ENCODE results near the gene DDX25.

DNA sequence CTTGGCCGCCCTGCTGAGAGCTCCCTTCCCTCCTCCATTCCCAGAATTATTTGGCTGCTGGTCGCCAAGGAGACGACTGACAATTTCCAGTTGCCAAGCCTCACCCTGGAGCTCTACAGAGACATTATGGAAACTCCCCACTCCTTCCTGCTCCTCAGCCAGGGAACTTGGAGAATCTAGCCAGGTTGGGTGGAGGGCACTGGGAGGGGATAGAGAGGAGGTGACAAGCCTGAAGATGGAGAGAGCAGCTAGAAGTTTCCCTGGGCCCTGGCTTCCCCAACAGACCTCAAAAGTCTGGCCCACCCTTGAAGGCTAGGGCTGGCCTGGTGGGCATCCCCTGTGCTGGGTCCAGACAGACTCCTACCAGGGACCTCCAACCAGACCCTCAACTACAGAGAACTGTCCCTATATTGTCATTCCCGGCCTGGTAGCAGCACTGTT lies 34.8 kb downstream of the DDX25 start:
- TF ChIP-seq, protein P1, sequence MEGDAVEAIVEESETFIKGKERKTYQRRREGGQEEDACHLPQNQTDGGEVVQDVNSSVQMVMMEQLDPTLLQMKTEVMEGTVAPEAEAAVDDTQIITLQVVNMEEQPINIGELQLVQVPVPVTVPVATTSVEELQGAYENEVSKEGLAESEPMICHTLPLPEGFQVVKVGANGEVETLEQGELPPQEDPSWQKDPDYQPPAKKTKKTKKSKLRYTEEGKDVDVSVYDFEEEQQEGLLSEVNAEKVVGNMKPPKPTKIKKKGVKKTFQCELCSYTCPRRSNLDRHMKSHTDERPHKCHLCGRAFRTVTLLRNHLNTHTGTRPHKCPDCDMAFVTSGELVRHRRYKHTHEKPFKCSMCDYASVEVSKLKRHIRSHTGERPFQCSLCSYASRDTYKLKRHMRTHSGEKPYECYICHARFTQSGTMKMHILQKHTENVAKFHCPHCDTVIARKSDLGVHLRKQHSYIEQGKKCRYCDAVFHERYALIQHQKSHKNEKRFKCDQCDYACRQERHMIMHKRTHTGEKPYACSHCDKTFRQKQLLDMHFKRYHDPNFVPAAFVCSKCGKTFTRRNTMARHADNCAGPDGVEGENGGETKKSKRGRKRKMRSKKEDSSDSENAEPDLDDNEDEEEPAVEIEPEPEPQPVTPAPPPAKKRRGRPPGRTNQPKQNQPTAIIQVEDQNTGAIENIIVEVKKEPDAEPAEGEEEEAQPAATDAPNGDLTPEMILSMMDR (conservative IDR thresholded peaks at IDR 0.05), result no peak
- no peak for TF ChIP-seq EZH2 (IDR thresholded peaks at IDR 0.05; ENCODE audit: low read depth)

Measured in PC-9 (cell line).